Hepatocyte (in vitro differentiated cells): ENCODE results near the gene DYRK2.

Source experiments
- CTCF ChIP-seq: fragments of 200-600 bp; sonication (generic); IDR thresholded peaks from 2 replicates; pipeline ENCODE4 v1.5.1; 2016; ENCODE audit warnings: antibody characterized with exemption, mild to moderate bottlenecking; ENCODE audit not compliant: poor library complexity
- EZH2phosphoT487 ChIP-seq: fragments of 200-600 bp; sonication (generic); IDR thresholded peaks from one replicate; pipeline ENCODE4 v1.6.1; 2018; ENCODE audit warnings: antibody characterized with exemption, mild to moderate bottlenecking, low read depth, moderate library complexity; ENCODE audit not compliant: unreplicated experiment, severe bottlenecking

- TF ChIP-seq CTCF (no peak), EZH2phosphoT487 (no peak)
These were observed 53.6 kb downstream of the DYRK2 start for GRCh38 chr12:67702136-67702535.
